ENCODE data around the gene CACNA2D1.

CACNA2D1 gene

GRCh38 chr7:82443547-82444219 lies at the start of gene CACNA2D1:
Gene CACNA2D1, minus strand, starts transcription at chr7:82443777.
- DNase-seq (ENCODE audit: low read depth): peak; percentile 64

- peak; percentile 3 for DNase-seq (ENCODE audit: low read depth)
Measured at GRCh38 chr7:82481499-82482097, 38.0 kb upstream of the CACNA2D1 start.

- DNase-seq (ENCODE audit: low read depth): no peak
Measured at GRCh38 chr7:82477733-82478515, 34.3 kb upstream of the CACNA2D1 start.

- no peak for DNase-seq (ENCODE audit: low read depth)
Measured at GRCh38 chr7:82472966-82473365, 29.4 kb upstream of the CACNA2D1 start.

GRCh38 chr7:82471351-82472020 lies 27.9 kb upstream of the CACNA2D1 start:
- no peak for DNase-seq (ENCODE audit: low read depth)

- no peak for DNase-seq (ENCODE audit: low read depth)
Measured at GRCh38 chr7:82469207-82469606, 25.6 kb upstream of the CACNA2D1 start.

- DNase-seq (ENCODE audit: low read depth): no peak
Measured at GRCh38 chr7:82468435-82468834, 24.9 kb upstream of the CACNA2D1 start.

GRCh38 chr7:82467020-82467419 lies 23.4 kb upstream of the CACNA2D1 start:
- DNase-seq (ENCODE audit: low read depth): no peak

GRCh38 chr7:82464372-82464771 lies 20.8 kb upstream of the CACNA2D1 start:
- no peak for DNase-seq (ENCODE audit: low read depth)

GRCh38 chr7:82455295-82455694 lies 11.7 kb upstream of the CACNA2D1 start:
- no peak for DNase-seq (ENCODE audit: low read depth)

GRCh38 chr7:82450759-82451158 lies 7.2 kb upstream of the CACNA2D1 start:
- no peak for DNase-seq (ENCODE audit: low read depth)

- no peak for DNase-seq (ENCODE audit: low read depth)
Measured at GRCh38 chr7:82449910-82450309, 6.3 kb upstream of the CACNA2D1 start.

GRCh38 chr7:82446897-82447296 lies 3.3 kb upstream of the CACNA2D1 start:
- DNase-seq (ENCODE audit: low read depth): no peak

- no peak for DNase-seq (ENCODE audit: low read depth)
Measured at GRCh38 chr7:82445271-82445670, 1.7 kb upstream of the CACNA2D1 start.

- no peak for DNase-seq (ENCODE audit: low read depth)
Measured at GRCh38 chr7:82444220-82444909, 788 bp upstream of the CACNA2D1 start.

- DNase-seq (ENCODE audit: low read depth): no peak
Measured at GRCh38 chr7:82443036-82443546, 486 bp downstream of the CACNA2D1 start.

- no peak for DNase-seq (ENCODE audit: low read depth)
Measured at GRCh38 chr7:82442492-82443035, 1.0 kb downstream of the CACNA2D1 start.

- no peak for DNase-seq (ENCODE audit: low read depth)
Measured at GRCh38 chr7:82441669-82442478, 1.7 kb downstream of the CACNA2D1 start.

- no peak for DNase-seq (ENCODE audit: low read depth)
Measured at GRCh38 chr7:82438521-82438920, 5.1 kb downstream of the CACNA2D1 start.

- DNase-seq (ENCODE audit: low read depth): no peak
Measured at GRCh38 chr7:82435769-82436168, 7.8 kb downstream of the CACNA2D1 start.

All from GM04504 (cell line).